Smooth muscle cell (in vitro differentiated cells): ENCODE measurements around the gene WNK1. TPM values are rescaled to one million over a fixed set of nuclear protein-coding genes. Genes with fewer than 3 reads are reported as not detected.

Experiments
- DNase-seq: peaks from one replicate; lab custom pipeline; 2025; ENCODE audit not compliant: unreplicated experiment; lab: John Stamatoyannopoulos, UW
- H2AFZ ChIP-seq: fragments of 200-600 bp; sonication (generic); 2 replicates; pipeline ENCODE4 v1.6.0; 2016; ENCODE audit warnings: antibody characterized with exemption, low read depth, mild to moderate bottlenecking
- H3F3A ChIP-seq: fragments of 200-600 bp; sonication (generic); 2 replicates; pipeline ENCODE4 v1.6.0; 2017; ENCODE audit warnings: antibody characterized with exemption, low read depth
- H3K27ac ChIP-seq: fragments of 200-600 bp; sonication (generic); 2 replicates; pipeline ENCODE4 v1.5.1; 2016; ENCODE audit warnings: low read depth, mild to moderate bottlenecking
- H3K27me3 ChIP-seq: fragments of 200-600 bp; sonication (generic); 2 replicates; pipeline ENCODE4 v1.6.1; 2016; ENCODE audit warnings: low read depth, mild to moderate bottlenecking
- H3K36me3 ChIP-seq: fragments of 200-600 bp; sonication (generic); 2 replicates; pipeline ENCODE4 v1.5.1; 2016; ENCODE audit warnings: low read depth
- H3K4me1 ChIP-seq: fragments of 200-600 bp; sonication (generic); 2 replicates; pipeline ENCODE4 v1.5.1; 2016; ENCODE audit warnings: low read depth
- H3K4me2 ChIP-seq: fragments of 200-600 bp; sonication (generic); 2 replicates; pipeline ENCODE4 v1.6.0; 2016; ENCODE audit warnings: mild to moderate bottlenecking
- H3K4me3 ChIP-seq: fragments of 200-600 bp; sonication (generic); 2 replicates; pipeline ENCODE4 v1.5.1; 2016; ENCODE audit warnings: mild to moderate bottlenecking
- H3K79me2 ChIP-seq: fragments of 200-600 bp; sonication (generic); 2 replicates; pipeline ENCODE4 v1.6.0; 2016; ENCODE audit warnings: low read depth, mild to moderate bottlenecking
- H3K9ac ChIP-seq: fragments of 200-600 bp; sonication (generic); 2 replicates; pipeline ENCODE4 v1.6.0; 2016; ENCODE audit warnings: low read depth
- H3K9me3 ChIP-seq: fragments of 200-600 bp; sonication (generic); replicated peaks from 2 replicates; pipeline ENCODE4 v1.5.1; 2016; ENCODE audit warnings: low read depth
- H4K20me1 ChIP-seq: fragments of 200-600 bp; sonication (generic); 2 replicates; pipeline ENCODE4 v1.6.0; 2016; ENCODE audit warnings: low read depth
- CTCF ChIP-seq: fragments of 200-600 bp; sonication (generic); IDR thresholded peaks from 2 replicates; pipeline ENCODE4 v1.5.1; 2017; ENCODE audit warnings: borderline replicate concordance, mild to moderate bottlenecking, antibody characterized with exemption; ENCODE audit not compliant: insufficient read depth, poor library complexity, severe bottlenecking
- WGBS: methylation state at CpG from one replicate; pipeline ENCODE4 v1.1.7; 2016; ENCODE audit warnings: low lambda C conversion rate; 5-methylcytosine and 5-hydroxymethylcytosine counted together
- polyA plus RNA-seq: library from polyadenylated mRNA; unstranded; fragments of >200 nt; fragmentation: Nextera tagmentation; extraction: Ambion mirVana; gene quantifications from 2 replicates; pipeline ENCODE4 v1.2.1, GENCODE V29; 2016
- total RNA-seq: library from RNA; depleted of rRNA; stranded (reverse); fragments of >200 nt; gene quantifications from 2 replicates; pipeline ENCODE4 v1.2.3, GENCODE V29; 2014

The WNK1 gene
- total and polyA plus RNA-seq, 2 experiments from 2014 or later = 42.2 to 104 TPM

- Histone ChIP-seq H3K36me3 (no peaks in the 10 kb centered on the region), H3K4me1 (no peaks in the 10 kb centered on the region), H3K27ac (no peak overlapping the region), H3K4me3 (no peak overlapping the region), H2AFZ (no peak overlapping the region), H3K4me2 (no peak overlapping the region), H3F3A (peaks cover 5% of the 10 kb centered on the region), H3K79me2 (peaks cover 82% of the 10 kb centered on the region), H4K20me1 (peaks cover 94% of the 10 kb centered on the region), H3K9ac (no peak overlapping the region), H3K27me3 (no peaks in the 10 kb centered on the region), H3K9me3 (no peaks in the 10 kb centered on the region)
- TF ChIP-seq CTCF = no peak
- DNase-seq = no peak
- WGBS = 84% methylated on average over 5 of the region's 5 CpGs
These were observed 66.4 kb downstream of the WNK1 start for GRCh38 chr12:818733-819132.

- Histone ChIP-seq H2AFZ (no peak overlapping the region), H3K27ac (no peak overlapping the region)
These were observed 68.0 kb downstream of the WNK1 start for GRCh38 chr12:820336-820735.

GRCh38 chr12:823028-823698 is 70.8 kb downstream of the WNK1 start:
- Histone ChIP-seq H3K79me2 (peaks cover 90% of the 10 kb centered on the region), H3K9ac (no peak overlapping the region), H4K20me1 (peaks cover 79% of the 10 kb centered on the region), H3K27me3 (no peaks in the 10 kb centered on the region), H3K9me3 (no peaks in the 10 kb centered on the region), H3K4me2 (no peak overlapping the region), H3K36me3 (peaks cover under 1% of the 10 kb centered on the region), H2AFZ (no peak overlapping the region), H3K4me1 (no peaks in the 10 kb centered on the region), H3K27ac (no peak overlapping the region), H3K4me3 (no peak overlapping the region), H3F3A (no peaks in the 10 kb centered on the region)
- no peak for TF ChIP-seq CTCF
- no peak for DNase-seq
- 100% methylated on average over 2 of the region's 2 CpGs for WGBS

More at GRCh38 chr12:820336-820735, 68.0 kb downstream of the WNK1 start:
- Histone ChIP-seq H3K9me3 (no peaks in the 10 kb centered on the region), H3K27me3 (no peaks in the 10 kb centered on the region), H4K20me1 (peaks cover 91% of the 10 kb centered on the region), H3K4me1 (no peaks in the 10 kb centered on the region), H3F3A (peaks cover 5% of the 10 kb centered on the region), H3K4me2 (no peak overlapping the region), H3K79me2 (peaks cover 84% of the 10 kb centered on the region), H3K9ac (no peak overlapping the region), H3K4me3 (no peak overlapping the region), H3K36me3 (no peaks in the 10 kb centered on the region)
- WGBS = 95% methylated on average over 1 of the region's 1 CpG
- DNase-seq = no peak
- no peak for TF ChIP-seq CTCF

- H3K9me3 ChIP-seq = no peaks in the 10 kb centered on the region
- H3F3A ChIP-seq = no peaks in the 10 kb centered on the region
- H3K27ac ChIP-seq = no peak overlapping the region
- peaks cover 64% of the 10 kb centered on the region for H4K20me1 ChIP-seq
- peaks cover 27% of the 10 kb centered on the region for H3K36me3 ChIP-seq
- 100% methylated on average over 1 of the region's 1 CpG for WGBS
- no peak overlapping the region for H3K9ac ChIP-seq
- no peak for TF ChIP-seq CTCF
- no peak for DNase-seq
- peaks cover 82% of the 10 kb centered on the region for H3K79me2 ChIP-seq
- H3K4me2 ChIP-seq = no peak overlapping the region
- no peak overlapping the region for H3K4me3 ChIP-seq
- no peaks in the 10 kb centered on the region for H3K27me3 ChIP-seq
- H2AFZ ChIP-seq = no peak overlapping the region
- H3K4me1 ChIP-seq = no peaks in the 10 kb centered on the region
These were observed 74.0 kb downstream of the WNK1 start for GRCh38 chr12:826331-826730.
